NCI-H526 (cell line): Measurements from ENCODE around the gene WRAP73.

Source experiments
- DNase-seq, 2 experiments: peaks; one replicate each; lab custom pipeline; 2025; lab: John Stamatoyannopoulos, UW

The WRAP73 gene

GRCh38 chr1:3646596-3646995 is 3.3 kb downstream of the WRAP73 start:
- no peak for DNase-seq

DNA sequence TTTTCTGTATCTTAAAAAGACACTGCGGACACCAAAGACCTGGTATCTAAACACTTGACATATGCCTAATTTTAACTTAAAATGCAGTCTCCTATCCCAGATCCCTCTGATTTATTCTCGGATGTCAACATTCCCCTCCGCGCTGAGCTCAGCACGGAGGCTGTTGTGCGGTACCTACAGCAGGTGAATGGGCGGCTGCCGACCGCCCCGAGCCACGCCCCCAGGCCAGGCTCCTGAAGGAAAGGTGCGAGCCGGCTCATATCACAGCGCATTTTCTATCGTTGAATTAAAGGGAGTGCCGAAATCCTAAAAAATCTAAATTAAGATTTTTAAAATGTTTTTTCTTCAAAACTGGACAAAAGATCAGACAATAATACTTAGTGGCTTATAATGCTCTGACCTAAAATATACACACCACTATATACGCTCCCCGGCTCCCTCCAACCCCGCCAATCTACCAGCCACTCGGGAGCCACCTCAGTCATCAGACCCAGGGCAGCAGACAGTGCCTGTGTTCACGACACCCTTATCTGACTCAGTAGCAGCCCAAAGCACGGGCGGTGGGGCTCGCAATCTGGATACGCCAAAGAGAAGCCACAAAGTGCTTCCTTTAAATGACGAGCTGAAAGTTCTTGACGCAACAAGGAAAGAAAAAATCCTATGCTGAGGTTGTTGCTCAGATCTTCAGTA is 4.1 kb downstream of the WRAP73 start:
- no peak for DNase-seq

- DNase-seq, result no peak
Observed at GRCh38 chr1:3645247-3645646, 4.7 kb downstream of the WRAP73 start.

DNA sequence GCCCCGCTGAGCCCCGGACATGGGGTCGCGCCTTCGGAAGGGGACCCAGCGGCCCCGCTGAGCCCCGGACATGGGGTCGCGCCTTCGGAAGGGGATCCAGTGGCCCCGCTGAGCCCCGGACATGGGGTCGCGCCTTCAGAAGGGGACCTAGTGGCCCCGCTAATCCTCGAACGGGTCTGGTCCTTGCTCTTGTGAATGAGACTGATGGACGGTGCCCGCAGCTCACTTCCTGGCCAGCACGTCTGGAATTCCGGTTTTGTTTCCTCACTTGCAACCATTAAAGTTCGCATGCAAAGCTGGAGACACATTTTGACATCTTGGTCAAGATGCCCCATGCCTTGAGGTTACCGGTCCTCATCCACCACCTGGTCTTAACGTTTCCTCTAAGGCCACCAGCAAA is 5.6 kb downstream of the WRAP73 start:
- no peak for DNase-seq

DNA sequence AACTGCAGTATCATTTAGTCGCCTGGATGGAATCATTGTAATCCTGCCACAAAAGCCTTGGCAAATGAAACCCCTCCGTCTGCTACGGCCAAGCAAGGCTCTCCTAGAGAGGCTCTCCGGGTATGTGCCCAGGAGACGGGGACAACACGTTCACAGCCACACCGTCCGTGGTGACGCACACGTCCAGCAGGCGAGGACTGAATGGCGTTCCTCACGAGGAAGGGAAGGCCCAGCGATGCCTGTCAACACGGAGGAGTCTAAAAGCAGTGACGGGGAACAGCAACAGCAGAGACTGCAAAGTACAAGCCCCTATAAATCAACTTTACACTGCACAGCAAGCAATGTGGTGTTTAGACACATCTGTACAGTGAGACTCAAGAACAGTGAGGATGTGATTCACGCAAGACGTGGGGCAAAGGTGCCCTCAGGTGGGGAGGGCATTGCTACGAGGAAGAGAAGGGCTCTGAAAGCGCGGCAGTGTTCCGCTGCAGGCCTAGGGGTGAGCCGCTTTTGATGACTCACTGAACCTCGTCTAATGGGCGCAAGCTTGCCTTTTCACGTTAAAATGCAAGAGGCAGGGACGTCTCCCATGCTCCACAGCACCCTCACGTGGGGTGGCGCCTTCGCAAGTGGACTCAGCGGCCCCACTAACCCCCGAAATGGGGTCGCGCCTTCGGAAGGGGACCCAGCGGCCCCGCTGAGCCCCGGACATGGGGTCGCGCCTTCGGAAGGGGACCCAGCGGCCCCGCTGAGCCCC is 6.8 kb downstream of the WRAP73 start:
- DNase-seq, result no peak

- DNase-seq, result no peak
Observed at GRCh38 chr1:3641816-3642215, 8.1 kb downstream of the WRAP73 start.

DNA sequence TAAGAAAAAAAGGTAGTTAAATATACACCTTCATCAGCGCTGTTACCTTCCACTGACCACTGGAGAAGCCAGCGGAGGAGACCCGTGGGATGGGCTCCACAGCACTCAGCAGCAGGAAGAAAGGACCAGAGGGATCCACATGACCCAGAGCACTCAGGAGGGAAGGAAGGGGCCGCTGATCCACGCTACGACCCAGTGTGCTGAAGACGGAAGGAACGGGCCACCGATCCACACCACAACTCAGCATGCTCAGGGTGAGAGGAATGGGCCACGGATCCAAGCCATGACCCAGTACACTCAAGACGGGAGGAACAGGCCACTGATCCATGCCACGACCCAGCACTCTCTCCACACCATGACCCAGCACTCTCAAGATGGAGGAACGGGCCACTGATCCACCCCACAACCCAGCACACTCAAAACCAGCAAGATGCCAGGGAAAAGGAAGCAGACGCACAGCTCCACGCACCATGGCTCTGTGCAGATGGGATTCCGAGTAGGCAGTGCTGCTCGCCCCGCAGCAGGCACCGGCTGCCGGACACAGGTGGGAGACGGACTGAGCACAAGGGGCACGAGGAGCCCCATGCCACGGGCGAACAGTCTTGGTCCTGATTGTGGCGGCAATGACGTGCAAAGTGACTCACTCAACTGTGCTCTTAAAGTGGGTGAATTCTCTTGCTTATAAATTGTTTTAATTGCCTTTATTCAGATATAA is 8.7 kb downstream of the WRAP73 start:
- DNase-seq, result no peak

GRCh38 chr1:3640121-3640837 is 9.6 kb downstream of the WRAP73 start:
- no peak for DNase-seq

- DNase-seq, result no peak
Observed at GRCh38 chr1:3639397-3639911, 10.4 kb downstream of the WRAP73 start.

GRCh38 chr1:3638676-3639075 is 11.2 kb downstream of the WRAP73 start:
- DNase-seq, result no peak

- no peak for DNase-seq
Observed at GRCh38 chr1:3638027-3638426, 11.9 kb downstream of the WRAP73 start.

DNA sequence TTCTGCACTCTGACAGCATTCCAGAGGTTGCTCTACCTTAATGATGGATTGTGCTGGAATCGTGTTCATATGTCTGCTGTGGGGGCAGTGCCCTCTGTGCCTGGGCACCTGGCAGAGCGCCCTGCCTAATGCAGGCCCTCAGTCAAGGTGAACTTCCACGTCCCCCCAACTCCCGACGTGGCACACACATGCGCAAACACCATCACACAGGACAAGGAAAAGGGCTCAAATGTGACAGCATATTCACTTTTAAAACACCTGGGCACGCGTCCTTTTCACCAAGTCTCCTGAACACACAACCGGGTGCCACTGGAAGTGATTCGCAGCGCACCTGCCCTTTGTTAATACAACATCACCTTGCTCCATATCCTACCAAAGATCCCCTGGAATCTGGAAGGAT is 13.4 kb downstream of the WRAP73 start:
- no peak for DNase-seq

DNA sequence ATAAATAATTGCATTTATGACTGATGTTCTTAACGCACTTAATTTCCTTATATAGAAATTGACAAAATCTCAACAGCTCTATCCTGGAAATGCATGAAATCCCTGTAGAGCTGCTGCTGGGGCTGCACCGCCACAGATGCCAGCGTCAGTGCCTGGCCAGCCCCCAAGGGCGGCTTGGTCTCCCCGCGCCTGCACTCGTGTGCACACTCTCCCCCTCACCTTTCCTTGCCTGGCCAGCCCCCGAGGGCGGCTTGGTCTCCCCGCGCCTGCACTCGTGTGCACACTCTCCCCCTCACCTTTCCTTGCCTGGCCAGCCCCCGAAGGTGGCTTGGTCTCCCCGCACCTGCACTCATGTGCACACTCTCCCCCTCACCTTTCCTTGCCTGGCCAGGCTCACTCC is 13.8 kb downstream of the WRAP73 start:
- DNase-seq, result no peak

GRCh38 chr1:3634059-3634800 is 15.7 kb downstream of the WRAP73 start:
- DNase-seq, result no peak

DNA sequence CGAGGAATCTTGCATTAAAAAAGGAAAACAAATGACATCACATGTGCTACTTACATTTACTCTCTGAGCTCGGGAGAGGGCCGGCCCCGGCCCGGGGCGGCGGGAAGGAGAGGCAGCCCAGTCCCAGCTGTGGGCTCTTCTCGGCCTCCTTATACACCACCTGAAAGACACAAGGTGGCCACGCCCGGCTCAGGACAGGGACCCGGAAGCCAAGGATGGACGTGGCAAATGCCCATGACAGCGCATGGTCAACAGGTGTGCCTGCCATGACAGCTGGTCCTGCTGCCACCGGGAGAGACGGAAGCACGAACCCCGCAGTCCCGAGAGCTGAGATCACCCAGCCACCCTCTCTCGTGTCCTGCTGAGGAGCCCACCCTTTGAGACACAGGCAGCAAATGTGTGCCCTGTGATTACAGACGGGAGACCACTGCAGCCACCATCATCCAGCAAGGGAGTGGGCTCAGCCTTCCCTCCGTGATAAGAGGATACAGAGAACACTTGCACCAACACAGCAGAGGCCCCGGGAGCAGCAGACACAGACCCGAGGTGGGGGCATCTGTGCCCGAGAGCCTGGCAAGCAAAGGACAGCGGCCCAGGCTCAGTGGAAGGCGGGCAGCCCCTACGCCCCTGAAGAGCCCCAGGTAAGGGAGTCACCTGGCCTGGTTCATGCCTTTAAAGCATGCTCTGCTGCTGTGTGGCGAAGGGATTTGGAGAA is 16.4 kb downstream of the WRAP73 start:
- DNase-seq, result no peak

DNA sequence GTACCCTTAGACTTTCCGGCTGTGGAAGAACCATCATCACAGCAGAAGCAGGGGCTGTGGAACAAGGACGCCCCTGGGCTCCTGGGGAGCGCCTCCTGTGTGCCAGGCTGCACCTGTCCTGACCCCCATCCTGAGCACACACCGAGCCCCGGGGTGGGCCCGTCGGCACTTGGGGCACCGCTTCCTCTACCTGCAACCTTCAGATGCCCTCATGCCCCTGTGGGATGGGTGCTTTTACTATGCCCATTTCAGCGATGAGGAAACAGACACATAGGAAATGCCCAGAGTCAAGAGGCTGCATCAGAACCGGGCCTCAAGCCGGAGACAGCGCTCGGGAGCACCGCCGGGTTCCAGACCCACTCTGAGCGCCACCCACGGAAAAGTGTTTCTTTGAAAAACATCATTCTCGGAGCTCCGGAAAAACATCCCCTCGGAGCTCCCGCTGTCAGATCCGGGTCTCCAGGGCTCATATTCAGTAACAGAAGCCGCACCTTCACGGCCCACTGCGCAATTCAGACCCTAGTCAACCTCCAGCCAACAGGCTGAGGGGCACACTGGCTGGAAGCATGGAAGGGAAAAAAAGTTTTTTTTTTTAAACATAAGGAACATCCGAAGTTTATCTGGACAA is 17.1 kb downstream of the WRAP73 start:
- no peak for DNase-seq

- no peak for DNase-seq
Observed at GRCh38 chr1:3632298-3632697, 17.6 kb downstream of the WRAP73 start.

DNA sequence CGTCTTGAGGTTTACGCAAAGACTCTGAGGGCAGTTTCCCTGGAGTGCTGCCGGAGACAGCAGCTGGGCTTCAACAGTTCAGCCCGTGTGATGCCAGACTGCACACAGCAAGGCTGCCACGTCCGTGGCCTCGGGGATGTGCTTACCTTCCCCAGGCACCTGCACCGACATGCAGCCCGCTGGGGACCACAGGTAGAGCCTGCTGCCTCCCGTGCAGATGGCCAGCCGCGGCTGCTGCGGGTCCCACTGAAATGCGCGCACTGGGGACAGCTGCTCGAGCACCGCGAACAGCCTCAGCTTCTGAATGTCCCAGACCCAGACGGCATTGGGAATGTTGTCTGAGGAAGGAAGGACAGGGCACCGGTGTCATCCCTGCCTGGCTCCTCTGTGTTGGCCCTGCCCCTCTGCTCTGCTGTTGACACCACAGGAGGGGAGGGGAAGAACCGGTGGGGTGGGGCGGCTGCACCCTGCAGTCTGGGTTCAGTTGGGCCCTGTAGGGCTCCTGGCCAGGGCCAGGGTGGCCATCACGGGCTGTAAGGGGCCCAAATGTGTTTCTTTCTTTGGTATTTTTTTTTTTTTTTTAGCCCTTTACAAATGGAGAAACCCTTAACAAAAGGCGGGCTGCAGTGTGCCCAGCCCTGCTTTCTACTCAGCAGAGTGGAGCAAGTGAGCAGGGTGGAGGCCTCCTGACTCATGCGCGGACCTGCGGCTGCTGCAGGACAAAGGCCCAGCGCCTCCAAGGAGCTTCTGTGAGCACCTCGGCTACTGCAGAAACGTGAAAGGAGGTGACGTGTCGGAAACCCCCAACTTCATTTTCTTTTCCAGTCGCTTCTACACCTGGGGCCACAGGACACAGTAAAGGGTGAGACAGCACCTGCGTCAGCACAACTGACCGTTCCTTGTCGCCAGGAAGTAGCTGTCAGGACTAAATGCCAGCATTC is 18.3 kb downstream of the WRAP73 start:
- DNase-seq, result no peak

DNA sequence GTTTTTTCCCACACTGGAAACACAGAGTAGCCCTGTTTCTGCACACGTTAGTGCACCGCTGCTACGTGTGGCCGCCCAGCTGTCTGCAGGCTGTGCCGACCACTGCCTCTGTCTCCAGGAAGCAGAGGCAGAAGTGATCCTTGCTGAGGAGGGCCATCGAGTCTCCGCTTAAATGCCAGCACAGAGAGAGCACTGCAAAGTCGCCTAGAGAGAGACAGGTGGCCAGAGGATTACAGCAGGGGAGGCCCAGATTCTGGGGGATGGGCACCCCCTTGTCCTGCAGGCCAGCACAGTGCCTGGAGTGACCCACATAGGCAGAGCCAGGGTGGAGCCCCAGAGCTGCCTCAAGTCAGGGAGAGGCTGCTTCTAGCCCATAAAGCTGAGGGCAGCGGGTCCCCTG is 19.0 kb downstream of the WRAP73 start:
- no peak for DNase-seq
